Measurements from ENCODE around the gene FRMPD4.

- TF ChIP-seq RARB (CRISPR knock-in tag; IDR thresholded peaks at IDR 0.05): no peak
- no peak for TF ChIP-seq ZC3H10 (CRISPR knock-in tag; IDR thresholded peaks at IDR 0.05)
- no peak for TF ChIP-seq ISL1 (CRISPR knock-in tag; IDR thresholded peaks at IDR 0.05)
- TF ChIP-seq ESRRG (CRISPR knock-in tag; IDR thresholded peaks at IDR 0.05): no peak
Observed at GRCh38 chrX:12405306-12405705, 267.0 kb downstream of the FRMPD4 start.

Data from SK-N-SH treated with all-trans-retinoic acid at 6 μM for 48 hours (cell line).